ENCODE data around the gene NCAN. TPM values are rescaled to one million over a fixed set of nuclear protein-coding genes. Genes with fewer than 3 reads are reported as not detected.

The NCAN gene
- total RNA-seq, 1 donor from 2014 or later = 0.17 TPM

- no peak for DNase-seq (ENCODE audit: low read depth)
- TF ChIP-seq CTCF (IDR thresholded peaks at IDR 0.05; ENCODE audit: insufficient read depth, low read length, poor library complexity, severe bottlenecking) = no peak
- H3K36me3 ChIP-seq (ENCODE audit: control insufficient read depth, insufficient read depth, low read length) = no peaks in the 10 kb centered on the region
- H3K27me3 ChIP-seq (ENCODE audit: control insufficient read depth, insufficient read depth, low read length) = peaks cover 38% of the 10 kb centered on the region
- H3K4me3 ChIP-seq (ENCODE audit: low read depth, low read length) = no peak overlapping the region
These were observed 15.5 kb downstream of the NCAN start for GRCh38 chr19:19227217-19227616.

- peaks cover 28% of the 10 kb centered on the region for H3K27me3 ChIP-seq (ENCODE audit: control insufficient read depth, insufficient read depth, low read length)
- TF ChIP-seq CTCF (IDR thresholded peaks at IDR 0.05; ENCODE audit: insufficient read depth, low read length, poor library complexity, severe bottlenecking) = no peak
- no peak overlapping the region for H3K4me3 ChIP-seq (ENCODE audit: low read depth, low read length)
- no peaks in the 10 kb centered on the region for H3K36me3 ChIP-seq (ENCODE audit: control insufficient read depth, insufficient read depth, low read length)
- DNase-seq (ENCODE audit: low read depth) = no peak
These were observed 17.9 kb downstream of the NCAN start for GRCh38 chr19:19229701-19230100.

- Histone ChIP-seq H3K4me3 (ENCODE audit: low read depth, low read length) (no peak overlapping the region), H3K36me3 (ENCODE audit: control insufficient read depth, insufficient read depth, low read length) (no peaks in the 10 kb centered on the region), H3K27me3 (ENCODE audit: control insufficient read depth, insufficient read depth, low read length) (peaks cover 25% of the 10 kb centered on the region)
- no peak for TF ChIP-seq CTCF (IDR thresholded peaks at IDR 0.05; ENCODE audit: insufficient read depth, low read length, poor library complexity, severe bottlenecking)
- DNase-seq (ENCODE audit: low read depth) = no peak
These were observed 19.2 kb downstream of the NCAN start for GRCh38 chr19:19230999-19231398.

- DNase-seq (ENCODE audit: low read depth) = no peak
- Histone ChIP-seq H3K4me3 (ENCODE audit: low read depth, low read length) (no peak overlapping the region), H3K36me3 (ENCODE audit: control insufficient read depth, insufficient read depth, low read length) (no peaks in the 10 kb centered on the region), H3K27me3 (ENCODE audit: control insufficient read depth, insufficient read depth, low read length) (peaks cover 17% of the 10 kb centered on the region)
- TF ChIP-seq CTCF (IDR thresholded peaks at IDR 0.05; ENCODE audit: insufficient read depth, low read length, poor library complexity, severe bottlenecking) = no peak
These were observed 20.5 kb downstream of the NCAN start for GRCh38 chr19:19232261-19232721.

- peaks cover 4% of the 10 kb centered on the region for H3K27me3 ChIP-seq (ENCODE audit: control insufficient read depth, insufficient read depth, low read length)
- DNase-seq (ENCODE audit: low read depth) = no peak
- no peak for TF ChIP-seq CTCF (IDR thresholded peaks at IDR 0.05; ENCODE audit: insufficient read depth, low read length, poor library complexity, severe bottlenecking)
- no peak overlapping the region for H3K4me3 ChIP-seq (ENCODE audit: low read depth, low read length)
- no peaks in the 10 kb centered on the region for H3K36me3 ChIP-seq (ENCODE audit: control insufficient read depth, insufficient read depth, low read length)
These were observed 22.6 kb downstream of the NCAN start for GRCh38 chr19:19234220-19234816.

GRCh38 chr19:19236173-19236572, 24.4 kb downstream of the NCAN start:
- H3K36me3 ChIP-seq (ENCODE audit: control insufficient read depth, insufficient read depth, low read length) = no peaks in the 10 kb centered on the region
- H3K27me3 ChIP-seq (ENCODE audit: control insufficient read depth, insufficient read depth, low read length) = peaks cover 3% of the 10 kb centered on the region
- H3K4me3 ChIP-seq (ENCODE audit: low read depth, low read length) = no peak overlapping the region
- no peak for DNase-seq (ENCODE audit: low read depth)
- no peak for TF ChIP-seq CTCF (IDR thresholded peaks at IDR 0.05; ENCODE audit: insufficient read depth, low read length, poor library complexity, severe bottlenecking)

Measured in kidney epithelial cell (primary cell).